GM12892 (cell line): ENCODE measurements around the gene EMID1.

Experiments
- POLR2A ChIP-seq: IDR thresholded peaks from 2 replicates; pipeline ENCODE4 v1.6.1; 2011; ENCODE audit warnings: low read depth, low read length, control low read depth
- POLR2AphosphoS5 ChIP-seq: IDR thresholded peaks from 2 replicates; pipeline ENCODE4 v1.6.1; 2011; ENCODE audit warnings: low read depth, low read length, control low read depth

DNA sequence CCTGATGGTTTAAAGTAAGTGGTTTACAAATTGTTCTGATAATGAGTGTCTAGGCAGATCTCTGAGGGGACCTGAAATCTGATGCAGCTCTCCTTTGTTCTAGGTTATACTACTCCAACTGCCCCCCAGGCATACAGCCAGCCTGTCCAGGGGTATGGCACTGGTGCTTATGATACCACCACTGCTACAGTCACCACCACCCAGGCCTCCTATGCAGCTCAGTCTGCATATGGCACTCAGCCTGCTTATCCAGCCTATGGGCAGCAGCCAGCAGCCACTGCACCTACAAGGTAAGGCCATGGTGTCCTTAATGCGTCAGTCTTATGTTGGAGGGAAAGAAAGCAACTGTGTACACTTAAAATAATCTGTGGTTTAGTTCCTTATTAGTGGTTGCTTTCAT, 72.2 kb downstream of the EMID1 start:
- TF ChIP-seq POLR2A (no peak), POLR2AphosphoS5 (no peak)
